SU-DHL-6 (cell line): ENCODE data around the gene PITPNM3.

Experiments
- EZH2phosphoT487 ChIP-seq: fragments of 200-600 bp; sonication (generic), shearing (Covaris generic); conservative IDR thresholded peaks from 2 replicates; pipeline ENCODE4 v1.6.1; 2018; ENCODE audit warnings: mild to moderate bottlenecking, antibody characterized with exemption, low read length, moderate library complexity, mixed read lengths
- TF ChIP-seq, protein P1 (sequence below): fragments of 200-600 bp; sonication (generic); IDR thresholded peaks from one replicate; pipeline ENCODE4 v1.5.1; 2017; ENCODE audit warnings: antibody characterized with exemption, mild to moderate bottlenecking, low read length, moderate library complexity; ENCODE audit not compliant: insufficient read depth, poor library complexity, severe bottlenecking

- no peak for TF ChIP-seq EZH2phosphoT487
- TF ChIP-seq, protein P1, sequence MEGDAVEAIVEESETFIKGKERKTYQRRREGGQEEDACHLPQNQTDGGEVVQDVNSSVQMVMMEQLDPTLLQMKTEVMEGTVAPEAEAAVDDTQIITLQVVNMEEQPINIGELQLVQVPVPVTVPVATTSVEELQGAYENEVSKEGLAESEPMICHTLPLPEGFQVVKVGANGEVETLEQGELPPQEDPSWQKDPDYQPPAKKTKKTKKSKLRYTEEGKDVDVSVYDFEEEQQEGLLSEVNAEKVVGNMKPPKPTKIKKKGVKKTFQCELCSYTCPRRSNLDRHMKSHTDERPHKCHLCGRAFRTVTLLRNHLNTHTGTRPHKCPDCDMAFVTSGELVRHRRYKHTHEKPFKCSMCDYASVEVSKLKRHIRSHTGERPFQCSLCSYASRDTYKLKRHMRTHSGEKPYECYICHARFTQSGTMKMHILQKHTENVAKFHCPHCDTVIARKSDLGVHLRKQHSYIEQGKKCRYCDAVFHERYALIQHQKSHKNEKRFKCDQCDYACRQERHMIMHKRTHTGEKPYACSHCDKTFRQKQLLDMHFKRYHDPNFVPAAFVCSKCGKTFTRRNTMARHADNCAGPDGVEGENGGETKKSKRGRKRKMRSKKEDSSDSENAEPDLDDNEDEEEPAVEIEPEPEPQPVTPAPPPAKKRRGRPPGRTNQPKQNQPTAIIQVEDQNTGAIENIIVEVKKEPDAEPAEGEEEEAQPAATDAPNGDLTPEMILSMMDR = no peak
Measured at GRCh38 chr17:6477831-6478383, 78.4 kb downstream of the PITPNM3 start.
